Central memory CD4-positive, alpha-beta T cell (primary cell): Measurements from ENCODE around the gene ZKSCAN7.
A peak's percentile ranks its signal among the peaks of the same experiment; 100 is the strongest.
"Not testable (repeated sequence)": the region's sequence is repeated elsewhere in the genome, so short reads cannot be mapped to it uniquely, and the experiment has no call there.

Experiments used
- DNase-seq: peaks from one replicate; pipeline ENCODE4 v3.0.0; 2022
- total RNA-seq, 3 experiments: gene quantifications; one replicate each; lab custom pipeline; 2026; lab: John Stamatoyannopoulos, UW

ZKSCAN7 gene
- total RNA-seq: 2.5 to 4.4 (median 3.9) reads per million in 3 experiments

DNA sequence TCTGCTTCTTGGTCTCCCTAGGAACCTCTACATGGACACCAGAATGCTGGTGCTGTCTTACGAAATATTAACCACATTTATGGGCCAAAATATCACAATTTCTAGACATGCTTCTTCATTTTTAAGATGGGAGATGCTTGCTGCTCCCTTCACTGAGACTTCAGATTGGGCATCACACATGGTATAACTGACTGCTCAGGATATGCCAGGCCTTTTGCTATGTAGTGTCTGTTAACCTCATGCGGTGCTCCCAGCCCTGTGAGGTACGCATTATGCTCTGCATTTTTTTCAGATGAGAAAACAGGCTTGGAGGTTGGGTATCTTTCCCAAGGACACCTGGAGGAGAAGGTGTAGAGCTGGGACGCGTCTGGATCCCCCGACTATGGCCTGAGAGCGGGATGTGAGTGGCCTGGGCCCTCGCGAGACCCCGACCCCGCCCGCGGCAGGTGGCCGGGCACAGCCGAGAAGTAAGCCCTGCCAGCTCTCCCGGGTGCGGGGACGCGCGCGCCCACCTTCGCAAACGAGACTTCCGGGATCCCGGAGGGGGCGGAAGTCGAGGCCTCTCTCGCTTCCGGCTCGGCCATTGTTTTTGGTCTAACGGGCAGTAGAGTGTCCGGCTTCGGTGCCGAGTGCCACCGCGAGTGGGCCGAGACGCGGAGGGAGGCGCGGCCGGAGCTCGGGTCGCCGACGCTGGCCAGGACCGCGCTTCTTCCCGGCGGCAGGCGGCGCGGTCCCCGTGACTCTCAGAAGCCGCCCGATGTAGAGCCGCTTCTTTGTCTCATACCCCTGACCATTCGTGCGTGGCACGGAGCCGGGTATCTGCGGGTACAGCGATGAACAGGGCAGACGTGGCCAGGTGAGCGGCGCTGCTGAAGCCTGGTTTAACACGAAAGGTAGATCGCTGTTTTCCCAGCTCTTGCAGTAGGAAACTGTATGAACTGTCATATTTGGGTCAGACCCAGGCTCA is at the start of gene ZKSCAN7:
Gene ZKSCAN7, plus strand, starts transcription at position 568 of the 967 bp plus-strand sequence. CDS start 1,855 bp downstream, outside the sequence.
- peak; percentile 5 for DNase-seq

DNA sequence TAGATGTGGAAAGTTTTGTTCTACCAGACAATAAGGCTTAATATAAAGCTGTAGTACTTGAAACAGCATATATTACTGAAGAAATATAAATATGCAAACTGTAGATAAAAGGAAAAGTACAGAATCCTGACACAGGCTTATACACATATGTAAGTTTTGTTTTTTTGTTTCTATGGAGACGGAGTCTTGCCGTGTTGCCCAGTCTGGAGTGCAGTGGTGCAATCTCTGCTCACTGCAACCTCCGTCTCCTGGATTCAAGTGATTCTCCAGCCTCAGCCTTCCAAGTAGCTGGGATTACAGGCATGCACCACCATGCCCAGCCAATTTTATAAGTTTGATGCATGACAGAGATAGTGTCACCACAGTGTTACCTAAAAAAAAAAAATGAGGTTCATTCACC is 48.4 kb upstream of the ZKSCAN7 start:
- no peak for DNase-seq

DNA sequence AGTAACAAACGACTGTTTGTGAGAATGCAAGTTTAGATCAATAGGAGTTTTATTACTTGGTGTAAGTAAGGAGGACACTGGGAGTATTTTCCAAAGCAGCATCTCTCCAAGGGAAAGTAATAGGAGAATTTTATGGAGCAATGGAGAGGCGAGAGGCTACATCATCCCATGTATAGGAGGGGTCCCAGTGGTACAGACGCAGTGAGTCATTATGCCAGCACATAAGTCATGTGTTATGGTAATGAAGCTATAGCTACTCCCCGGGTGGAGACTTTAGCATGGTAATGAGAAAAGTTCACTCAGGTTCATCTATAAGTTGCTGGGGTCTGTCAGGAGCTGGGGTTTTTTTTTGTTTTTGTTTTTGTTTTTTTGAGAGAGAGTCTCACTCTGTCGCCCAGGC is 48.0 kb upstream of the ZKSCAN7 start:
- no peak for DNase-seq

GRCh38 chr3:44509393-44509921 is 45.5 kb upstream of the ZKSCAN7 start:
- no peak for DNase-seq

GRCh38 chr3:44510000-44510368 is 45.0 kb upstream of the ZKSCAN7 start:
- peak; percentile 11 for DNase-seq

DNA sequence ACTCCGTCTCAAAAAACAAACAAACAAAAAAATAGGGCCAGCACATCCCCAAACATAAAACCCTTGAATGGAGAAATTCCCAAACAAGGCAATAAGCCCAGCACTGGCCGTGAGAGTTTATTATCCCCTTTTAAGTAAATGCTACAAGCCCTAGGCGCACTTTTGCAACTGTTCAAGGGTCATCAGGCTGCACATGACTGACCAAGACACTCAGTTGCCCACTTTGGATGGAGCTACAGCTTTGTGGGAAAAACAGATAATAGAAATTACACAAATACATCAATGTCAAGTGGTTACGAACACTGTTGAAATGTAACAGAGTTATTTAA is 43.8 kb upstream of the ZKSCAN7 start:
- no peak for DNase-seq

DNA sequence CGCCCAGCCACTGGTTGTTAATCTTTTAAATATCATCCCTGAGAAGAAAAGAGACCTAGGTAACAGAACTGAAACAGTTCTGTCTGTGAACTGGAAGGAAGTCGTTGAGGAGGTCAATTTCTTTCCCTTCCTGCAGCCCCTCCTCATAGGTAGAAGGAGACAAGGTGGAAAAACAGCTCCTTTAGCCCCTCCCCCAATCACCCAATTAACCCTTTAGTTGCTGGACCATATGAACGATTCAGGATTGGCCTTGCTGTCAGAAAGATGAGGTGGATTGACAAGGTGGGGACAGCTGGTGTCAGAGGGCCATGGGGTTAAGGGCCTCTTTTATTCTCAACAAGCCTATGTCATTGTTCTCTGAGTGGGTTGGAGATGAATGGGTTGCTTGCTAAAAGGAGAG is 41.5 kb upstream of the ZKSCAN7 start:
- no peak for DNase-seq

GRCh38 chr3:44516230-44516629 is 38.8 kb upstream of the ZKSCAN7 start:
- DNase-seq: no peak

GRCh38 chr3:44518782-44519156 is 36.2 kb upstream of the ZKSCAN7 start:
- no peak for DNase-seq

DNA sequence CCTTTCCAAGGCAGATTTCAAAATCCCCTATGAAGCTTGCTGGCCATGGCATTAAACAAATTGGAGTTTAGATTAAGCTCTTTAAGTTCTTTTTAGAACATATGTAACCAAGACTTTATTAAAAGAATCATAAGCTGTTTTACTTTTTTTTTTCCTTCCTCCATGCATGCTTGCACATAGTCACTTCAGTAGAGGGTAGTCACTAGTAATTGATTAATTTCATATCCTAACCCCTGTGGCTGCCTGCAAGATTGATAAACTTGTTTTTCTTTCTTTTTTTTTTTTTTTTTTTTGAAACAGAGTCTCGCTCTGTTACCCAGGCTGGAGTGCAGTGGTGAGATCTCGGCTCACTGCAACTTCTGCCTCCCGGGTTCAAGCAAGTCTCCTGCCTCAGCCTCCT is 33.3 kb upstream of the ZKSCAN7 start:
- no peak for DNase-seq

- DNase-seq: no peak
Measured at GRCh38 chr3:44522494-44522933, 32.5 kb upstream of the ZKSCAN7 start.

GRCh38 chr3:44525060-44525459 is 29.9 kb upstream of the ZKSCAN7 start:
- DNase-seq: no peak

GRCh38 chr3:44529927-44530326 is 25.1 kb upstream of the ZKSCAN7 start:
- no peak for DNase-seq

DNA sequence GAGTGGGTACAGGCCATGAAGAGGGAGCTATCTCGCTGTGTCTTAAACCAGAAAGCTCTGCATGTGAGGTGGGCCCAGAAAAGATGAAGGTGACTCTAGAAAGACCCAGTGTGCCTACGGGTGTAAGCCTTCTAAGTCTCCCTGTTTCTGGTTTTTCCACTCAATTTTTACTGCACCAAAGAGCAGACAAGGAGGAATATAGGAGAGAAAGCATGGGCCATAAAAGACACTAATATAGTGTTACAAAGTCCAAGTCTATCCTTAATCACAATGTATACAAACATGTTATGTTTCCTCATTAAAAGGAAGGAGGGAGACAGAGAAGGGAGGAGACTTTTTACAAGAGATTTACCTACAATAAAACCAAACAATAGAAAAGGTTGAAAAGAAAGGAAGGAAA is 24.1 kb upstream of the ZKSCAN7 start:
- no peak for DNase-seq

DNA sequence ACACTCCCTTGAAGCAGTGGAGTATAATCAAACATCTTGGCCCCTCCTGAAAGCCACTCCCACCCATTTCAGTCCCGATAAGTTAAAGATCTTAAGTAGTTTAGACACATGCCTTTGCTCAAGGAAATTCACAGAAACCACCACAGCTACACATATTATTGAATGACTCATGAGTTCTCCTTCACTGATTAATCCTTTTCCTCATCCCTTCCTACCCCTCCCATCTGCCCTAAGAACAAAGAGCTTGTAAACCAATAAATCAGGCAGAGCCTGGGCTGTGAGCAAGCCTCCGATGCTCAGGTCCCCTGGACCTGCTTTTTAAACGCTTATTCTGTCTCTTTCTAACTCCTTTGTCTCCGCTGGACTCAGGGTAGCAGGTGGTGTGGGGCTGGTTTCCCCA is 20.3 kb upstream of the ZKSCAN7 start:
- DNase-seq: not testable (repeated sequence)

DNA sequence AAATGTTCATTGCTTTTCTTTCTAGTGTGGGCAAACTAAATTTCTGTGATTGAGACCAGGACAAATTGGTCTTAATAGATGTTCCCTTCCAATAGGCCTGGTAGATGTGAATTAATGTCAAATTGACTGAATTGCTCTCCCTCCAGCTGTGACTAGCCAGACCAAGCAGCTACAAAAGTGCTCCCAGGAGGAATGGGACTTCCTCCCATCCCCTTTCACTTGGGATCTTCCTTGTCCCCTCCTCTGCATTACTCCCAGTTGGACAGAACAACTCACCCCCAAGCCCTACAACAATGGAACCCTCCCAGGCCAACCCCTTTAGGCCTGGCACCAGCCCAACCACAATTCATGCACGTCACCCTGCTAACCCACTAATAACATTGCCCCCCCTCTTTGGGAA is 19.6 kb upstream of the ZKSCAN7 start:
- no peak for DNase-seq

- DNase-seq: not testable (repeated sequence)
Measured at GRCh38 chr3:44544811-44545210, 10.2 kb upstream of the ZKSCAN7 start.

DNA sequence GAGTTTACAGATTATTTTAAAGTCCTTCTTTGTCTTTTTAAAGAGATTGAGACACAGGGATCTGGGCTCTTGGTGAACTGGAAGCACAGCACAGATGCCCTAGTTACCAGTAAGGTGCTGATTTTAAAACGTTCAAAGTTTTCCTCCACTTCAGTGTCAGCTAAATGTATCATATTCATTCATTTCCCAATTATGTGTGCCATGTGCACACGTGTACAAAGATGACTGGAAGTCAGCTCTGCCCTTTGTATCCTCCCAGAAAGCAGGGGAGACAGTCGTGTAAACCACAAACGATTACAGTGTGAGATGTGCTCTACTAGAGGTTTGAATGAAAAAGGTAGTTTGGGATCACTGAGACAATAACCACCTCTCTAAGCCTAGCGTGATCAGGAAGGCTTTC is 730 bp downstream of the ZKSCAN7 start:
- no peak for DNase-seq

GRCh38 chr3:44557074-44557473 is 2.1 kb downstream of the ZKSCAN7 start:
- no peak for DNase-seq

- no peak for DNase-seq
Measured at GRCh38 chr3:44561076-44561475, 6.1 kb downstream of the ZKSCAN7 start.

- DNase-seq: no peak
Measured at GRCh38 chr3:44562147-44562546, 7.2 kb downstream of the ZKSCAN7 start.

- DNase-seq: no peak
Measured at GRCh38 chr3:44568561-44568960, 13.6 kb downstream of the ZKSCAN7 start.

DNA sequence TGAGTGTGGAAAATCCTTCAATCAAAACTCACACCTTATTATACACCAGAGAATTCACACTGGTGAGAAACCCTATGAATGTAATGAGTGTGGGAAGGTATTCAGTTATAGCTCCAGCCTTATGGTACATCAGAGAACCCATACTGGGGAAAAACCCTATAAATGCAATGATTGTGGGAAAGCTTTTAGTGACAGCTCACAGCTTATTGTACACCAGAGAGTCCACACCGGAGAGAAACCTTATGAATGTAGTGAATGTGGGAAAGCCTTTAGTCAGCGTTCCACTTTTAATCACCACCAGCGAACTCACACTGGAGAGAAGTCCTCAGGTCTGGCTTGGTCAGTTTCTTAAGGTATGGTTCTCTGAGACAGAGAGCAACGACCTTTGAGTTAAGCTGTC is 16.0 kb downstream of the ZKSCAN7 start:
- DNase-seq: no peak

DNA sequence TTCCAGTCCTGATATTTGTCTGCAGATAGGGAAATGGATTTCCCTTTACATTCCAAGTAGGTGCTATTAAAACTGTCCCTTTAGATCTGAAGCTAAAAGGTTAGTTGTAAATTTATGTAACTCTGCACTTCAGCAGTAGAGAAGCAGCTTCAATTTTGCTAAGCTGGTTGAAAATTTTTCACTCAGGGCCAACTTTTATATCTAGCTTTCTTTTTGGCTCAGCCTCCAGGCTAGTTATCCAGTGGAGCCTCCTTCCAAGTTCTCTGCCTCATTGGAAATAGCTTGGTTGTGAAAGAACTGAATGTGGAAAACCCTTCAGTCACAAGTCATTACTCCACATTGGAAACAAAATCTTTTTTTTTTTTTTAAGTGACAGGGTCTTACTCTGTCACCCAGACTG is 21.6 kb downstream of the ZKSCAN7 start:
- no peak for DNase-seq
